Measurements from ENCODE around the gene GAPDHS. TPM values are rescaled to one million over a fixed set of nuclear protein-coding genes. Genes with fewer than 3 reads are reported as not detected.

GAPDHS gene
- total RNA-seq, 1 experiment from 2014 or later, result not detected

DNA sequence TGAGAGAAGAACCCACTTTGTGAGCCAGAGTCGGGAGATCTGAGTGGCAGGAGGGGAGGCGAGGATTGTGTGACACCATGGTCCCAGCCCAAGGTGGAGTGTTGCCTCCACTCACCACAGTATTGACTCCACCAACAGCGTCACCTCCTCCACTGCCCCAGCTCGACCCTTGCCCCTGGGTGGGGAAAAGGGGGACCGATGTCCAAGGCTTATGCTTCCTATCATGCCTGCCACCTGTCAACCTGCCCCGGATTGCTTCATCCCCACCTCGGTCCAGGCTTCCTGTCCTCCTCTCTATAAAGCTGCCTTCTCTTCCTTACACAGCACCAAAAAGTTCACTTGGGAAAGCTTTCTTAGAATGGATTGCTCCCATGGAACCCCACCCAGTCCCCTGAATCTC is 27.2 kb upstream of the GAPDHS start:
- Histone ChIP-seq H3K9me3 (ENCODE audit: low read depth, low read length, poor library complexity, severe bottlenecking) (no peaks in the 10 kb centered on the region), H3K27me3 (replicated peaks; ENCODE audit: insufficient read depth, low read depth, low read length, poor library complexity) (peaks cover 80% of the 10 kb centered on the region), H3K27ac (ENCODE audit: low read depth, low read length, poor library complexity, severe bottlenecking) (no peak overlapping the region), H3K4me1 (ENCODE audit: insufficient read depth, low read length, poor library complexity, severe bottlenecking) (no peaks in the 10 kb centered on the region), H3K4me3 (ENCODE audit: low read depth, low read length, poor library complexity, severe bottlenecking) (no peak overlapping the region), H3K36me3 (ENCODE audit: insufficient read depth, low read length, poor library complexity, severe bottlenecking) (no peaks in the 10 kb centered on the region)
- ChIA-PET POLR2A (ENCODE audit: low non-redundant PET) (no interaction called here), CTCF (no interaction called here)
- no TSS peak for BruUV-seq (replicated peaks)
- intact Hi-C loops (cut with micrococcal nuclease; ENCODE audit: unreplicated experiment), result no loop called here
- TF ChIP-seq, protein P1, sequence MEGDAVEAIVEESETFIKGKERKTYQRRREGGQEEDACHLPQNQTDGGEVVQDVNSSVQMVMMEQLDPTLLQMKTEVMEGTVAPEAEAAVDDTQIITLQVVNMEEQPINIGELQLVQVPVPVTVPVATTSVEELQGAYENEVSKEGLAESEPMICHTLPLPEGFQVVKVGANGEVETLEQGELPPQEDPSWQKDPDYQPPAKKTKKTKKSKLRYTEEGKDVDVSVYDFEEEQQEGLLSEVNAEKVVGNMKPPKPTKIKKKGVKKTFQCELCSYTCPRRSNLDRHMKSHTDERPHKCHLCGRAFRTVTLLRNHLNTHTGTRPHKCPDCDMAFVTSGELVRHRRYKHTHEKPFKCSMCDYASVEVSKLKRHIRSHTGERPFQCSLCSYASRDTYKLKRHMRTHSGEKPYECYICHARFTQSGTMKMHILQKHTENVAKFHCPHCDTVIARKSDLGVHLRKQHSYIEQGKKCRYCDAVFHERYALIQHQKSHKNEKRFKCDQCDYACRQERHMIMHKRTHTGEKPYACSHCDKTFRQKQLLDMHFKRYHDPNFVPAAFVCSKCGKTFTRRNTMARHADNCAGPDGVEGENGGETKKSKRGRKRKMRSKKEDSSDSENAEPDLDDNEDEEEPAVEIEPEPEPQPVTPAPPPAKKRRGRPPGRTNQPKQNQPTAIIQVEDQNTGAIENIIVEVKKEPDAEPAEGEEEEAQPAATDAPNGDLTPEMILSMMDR (conservative IDR thresholded peaks at IDR 0.05; ENCODE audit: low read depth, low read length), result no peak
- no peak for TF ChIP-seq EZH2 (IDR thresholded peaks at IDR 0.05; ENCODE audit: borderline replicate concordance, low read depth, low read length, poor library complexity, severe bottlenecking)
- DNase-seq (ENCODE audit: low spot score), result no peak

DNA sequence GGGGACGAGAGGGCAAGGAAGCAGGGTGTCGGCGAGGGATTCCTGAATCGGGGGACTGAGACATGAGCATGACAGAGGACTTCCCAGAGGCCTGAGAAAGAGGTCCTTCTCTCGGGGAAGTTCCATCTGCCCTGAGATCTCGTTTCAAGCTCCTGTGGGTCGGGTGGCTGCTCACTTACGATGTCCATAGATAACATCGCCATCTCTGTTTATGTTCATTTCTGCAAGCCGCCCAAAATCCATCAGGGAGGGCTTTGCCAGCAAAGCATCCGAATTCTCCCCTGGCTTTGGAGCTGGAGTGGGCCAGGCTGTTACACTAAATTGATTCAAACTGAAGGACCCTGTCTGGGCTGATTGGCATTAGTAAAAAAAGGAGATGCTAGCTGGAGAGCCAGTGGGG is 25.7 kb upstream of the GAPDHS start:
- no TSS peak for BruUV-seq (replicated peaks)
- no peak for DNase-seq (ENCODE audit: low spot score)
- CTCF ChIA-PET, result no interaction called here
- POLR2A ChIA-PET (ENCODE audit: low non-redundant PET), result no interaction called here
- no peaks in the 10 kb centered on the region for H3K4me1 ChIP-seq (ENCODE audit: insufficient read depth, low read length, poor library complexity, severe bottlenecking)
- intact Hi-C loops (cut with micrococcal nuclease; ENCODE audit: unreplicated experiment), result no loop called here
- peaks cover 89% of the 10 kb centered on the region for H3K27me3 ChIP-seq (replicated peaks; ENCODE audit: insufficient read depth, low read depth, low read length, poor library complexity)
- no peak for TF ChIP-seq EZH2 (IDR thresholded peaks at IDR 0.05; ENCODE audit: borderline replicate concordance, low read depth, low read length, poor library complexity, severe bottlenecking)
- TF ChIP-seq, protein P1 (conservative IDR thresholded peaks at IDR 0.05; ENCODE audit: low read depth, low read length), result no peak
- H3K4me3 ChIP-seq (ENCODE audit: low read depth, low read length, poor library complexity, severe bottlenecking), result no peak overlapping the region
- no peaks in the 10 kb centered on the region for H3K9me3 ChIP-seq (ENCODE audit: low read depth, low read length, poor library complexity, severe bottlenecking)
- no peak overlapping the region for H3K27ac ChIP-seq (ENCODE audit: low read depth, low read length, poor library complexity, severe bottlenecking)
- no peaks in the 10 kb centered on the region for H3K36me3 ChIP-seq (ENCODE audit: insufficient read depth, low read length, poor library complexity, severe bottlenecking)

DNA sequence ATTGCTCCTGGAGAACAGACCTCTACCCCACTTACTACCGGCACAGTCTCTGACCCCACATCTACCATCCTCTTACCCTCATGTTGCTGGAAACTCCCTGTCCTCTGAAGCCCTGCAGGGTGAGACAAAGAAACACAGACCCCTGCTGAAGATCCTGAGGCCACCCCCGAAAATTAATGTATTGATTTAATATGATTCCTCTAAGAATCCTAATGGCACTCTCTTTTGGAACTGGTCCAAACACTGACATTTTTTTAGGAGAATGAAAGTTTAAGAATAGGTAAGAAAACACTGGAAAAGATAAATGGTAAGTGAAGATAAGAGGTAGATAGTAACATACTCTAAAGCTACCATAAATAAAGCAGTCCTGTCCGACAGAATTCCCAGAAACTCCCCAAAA is 25.1 kb upstream of the GAPDHS start:
- CTCF ChIA-PET, result no interaction called here
- Histone ChIP-seq H3K27me3 (replicated peaks; ENCODE audit: insufficient read depth, low read depth, low read length, poor library complexity) (peaks cover 89% of the 10 kb centered on the region), H3K36me3 (ENCODE audit: insufficient read depth, low read length, poor library complexity, severe bottlenecking) (no peaks in the 10 kb centered on the region), H3K4me3 (ENCODE audit: low read depth, low read length, poor library complexity, severe bottlenecking) (no peak overlapping the region), H3K9me3 (ENCODE audit: low read depth, low read length, poor library complexity, severe bottlenecking) (no peaks in the 10 kb centered on the region), H3K4me1 (ENCODE audit: insufficient read depth, low read length, poor library complexity, severe bottlenecking) (no peaks in the 10 kb centered on the region), H3K27ac (ENCODE audit: low read depth, low read length, poor library complexity, severe bottlenecking) (no peak overlapping the region)
- no TSS peak for BruUV-seq (replicated peaks)
- POLR2A ChIA-PET (ENCODE audit: low non-redundant PET), result no interaction called here
- no peak for TF ChIP-seq EZH2 (IDR thresholded peaks at IDR 0.05; ENCODE audit: borderline replicate concordance, low read depth, low read length, poor library complexity, severe bottlenecking)
- TF ChIP-seq, protein P1 (conservative IDR thresholded peaks at IDR 0.05; ENCODE audit: low read depth, low read length), result no peak
- no peak for DNase-seq (ENCODE audit: low spot score)
- intact Hi-C loops (cut with micrococcal nuclease; ENCODE audit: unreplicated experiment), result no loop called here

Data from A673 (cell line).